ENCODE results near the gene MCM5.
"Not testable (repeated sequence)": the region's sequence is repeated elsewhere in the genome, so short reads cannot be mapped to it uniquely, and the experiment has no call there.

Gene MCM5

GRCh38 chr22:35399678-35400500 is at the start of gene MCM5:
Gene MCM5, plus strand, starts transcription at chr22:35400140. Its CDS starts 299 bp downstream, at chr22:35400439.
- peak; percentile 97 for DNase-seq

GRCh38 chr22:35350539-35351503 is 49.1 kb upstream of the MCM5 start:
- DNase-seq: peak; percentile 94

- DNase-seq: no peak
These were observed 47.5 kb upstream of the MCM5 start for GRCh38 chr22:35352214-35353111.

GRCh38 chr22:35353318-35353717 is 46.6 kb upstream of the MCM5 start:
- no peak for DNase-seq

GRCh38 chr22:35354068-35354467 is 45.9 kb upstream of the MCM5 start:
- DNase-seq: no peak

GRCh38 chr22:35357883-35358621 is 41.9 kb upstream of the MCM5 start:
- no peak for DNase-seq

GRCh38 chr22:35359380-35360065 is 40.4 kb upstream of the MCM5 start:
- DNase-seq: no peak

- no peak for DNase-seq
These were observed 38.9 kb upstream of the MCM5 start for GRCh38 chr22:35361001-35361558.

- no peak for DNase-seq
These were observed 36.3 kb upstream of the MCM5 start for GRCh38 chr22:35363566-35364086.

- not testable (repeated sequence) for DNase-seq
These were observed 35.7 kb upstream of the MCM5 start for GRCh38 chr22:35364230-35364629.

- no peak for DNase-seq
These were observed 32.5 kb upstream of the MCM5 start for GRCh38 chr22:35367331-35367886.

GRCh38 chr22:35368386-35368785 is 31.6 kb upstream of the MCM5 start:
- no peak for DNase-seq

- no peak for DNase-seq
These were observed 29.9 kb upstream of the MCM5 start for GRCh38 chr22:35369996-35370395.

GRCh38 chr22:35373781-35374180 is 26.2 kb upstream of the MCM5 start:
- no peak for DNase-seq

GRCh38 chr22:35375031-35375430 is 24.9 kb upstream of the MCM5 start:
- no peak for DNase-seq

GRCh38 chr22:35375526-35375925 is 24.4 kb upstream of the MCM5 start:
- no peak for DNase-seq

GRCh38 chr22:35376728-35377472 is 23.0 kb upstream of the MCM5 start:
- DNase-seq: peak; percentile 87

GRCh38 chr22:35377735-35378134 is 22.2 kb upstream of the MCM5 start:
- no peak for DNase-seq

- no peak for DNase-seq
These were observed 21.3 kb upstream of the MCM5 start for GRCh38 chr22:35378621-35379020.

Measured in right forelimb (tissue), 1 donor.